ENCODE data around the gene FUT1.

DNA sequence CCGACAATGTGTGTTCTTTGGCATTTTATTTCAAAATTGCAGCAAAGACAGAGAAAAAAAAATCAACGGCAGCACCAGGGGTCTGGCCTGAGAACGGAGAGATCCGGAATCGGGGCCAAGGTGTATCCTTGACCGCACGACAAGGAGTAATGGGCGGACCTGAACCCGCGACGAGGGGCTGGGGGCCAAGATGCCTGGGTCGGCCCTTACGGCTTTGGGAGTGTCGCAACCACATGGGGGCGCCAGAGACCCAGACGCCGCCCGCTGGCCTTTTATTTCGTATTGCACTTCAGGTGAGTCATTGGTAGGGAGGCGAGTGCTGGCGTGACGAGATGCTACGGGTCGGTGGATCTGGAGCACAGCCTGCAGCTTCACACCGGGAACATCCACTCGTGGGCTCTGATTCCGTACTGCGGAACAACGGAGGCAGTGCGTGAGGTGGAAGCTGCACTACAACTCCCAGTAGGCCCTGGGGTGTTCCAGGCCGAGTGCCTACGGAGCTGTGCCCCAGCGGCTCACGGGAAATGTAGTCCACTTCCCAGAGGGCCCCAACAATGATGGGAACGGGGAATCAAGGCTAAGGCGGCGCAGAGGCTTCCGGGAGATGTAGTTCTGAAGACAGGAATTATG is 42.7 kb upstream of the FUT1 start:
- TF ChIP-seq EZH2phosphoT487 (IDR thresholded peaks at IDR 0.05; ENCODE audit: borderline replicate concordance, low read depth, low read length): no peak
- TF ChIP-seq, protein P1, sequence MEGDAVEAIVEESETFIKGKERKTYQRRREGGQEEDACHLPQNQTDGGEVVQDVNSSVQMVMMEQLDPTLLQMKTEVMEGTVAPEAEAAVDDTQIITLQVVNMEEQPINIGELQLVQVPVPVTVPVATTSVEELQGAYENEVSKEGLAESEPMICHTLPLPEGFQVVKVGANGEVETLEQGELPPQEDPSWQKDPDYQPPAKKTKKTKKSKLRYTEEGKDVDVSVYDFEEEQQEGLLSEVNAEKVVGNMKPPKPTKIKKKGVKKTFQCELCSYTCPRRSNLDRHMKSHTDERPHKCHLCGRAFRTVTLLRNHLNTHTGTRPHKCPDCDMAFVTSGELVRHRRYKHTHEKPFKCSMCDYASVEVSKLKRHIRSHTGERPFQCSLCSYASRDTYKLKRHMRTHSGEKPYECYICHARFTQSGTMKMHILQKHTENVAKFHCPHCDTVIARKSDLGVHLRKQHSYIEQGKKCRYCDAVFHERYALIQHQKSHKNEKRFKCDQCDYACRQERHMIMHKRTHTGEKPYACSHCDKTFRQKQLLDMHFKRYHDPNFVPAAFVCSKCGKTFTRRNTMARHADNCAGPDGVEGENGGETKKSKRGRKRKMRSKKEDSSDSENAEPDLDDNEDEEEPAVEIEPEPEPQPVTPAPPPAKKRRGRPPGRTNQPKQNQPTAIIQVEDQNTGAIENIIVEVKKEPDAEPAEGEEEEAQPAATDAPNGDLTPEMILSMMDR (conservative IDR thresholded peaks at IDR 0.05; ENCODE audit: low read length): peak; percentile 99
